NCI-H2196 (cell line): Measurements from ENCODE around the gene PEX16.
A peak's percentile ranks its signal among the peaks of the same experiment; 100 is the strongest.

Experiments
- DNase-seq: peaks from one replicate; lab custom pipeline; 2025; ENCODE audit not compliant: unreplicated experiment; lab: John Stamatoyannopoulos, UW

The PEX16 gene

GRCh38 chr11:45899448-45900174 lies 18.1 kb downstream of the PEX16 start:
- DNase-seq: peak; percentile 95

DNA sequence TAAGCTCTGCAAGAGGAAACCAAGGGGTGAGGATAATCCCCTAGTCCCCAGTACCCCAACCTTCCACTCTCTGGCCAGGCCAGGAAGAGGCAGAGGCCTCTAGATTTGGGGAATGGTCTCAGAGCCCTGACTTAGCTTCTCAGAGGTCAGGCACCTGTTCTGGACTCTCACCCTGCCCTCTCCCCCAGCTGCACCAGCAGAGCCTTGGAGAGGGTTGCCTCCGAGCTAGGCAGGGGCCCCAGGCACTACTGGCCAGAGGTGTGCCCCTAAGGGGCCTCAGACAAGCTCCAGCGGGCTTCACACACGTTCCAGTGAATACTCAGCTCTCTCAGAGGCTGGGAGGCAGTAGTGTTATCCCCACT lies 18.6 kb downstream of the PEX16 start:
- DNase-seq: no peak

- DNase-seq: peak; percentile 55
Measured at GRCh38 chr11:45897556-45897955, 20.1 kb downstream of the PEX16 start.

DNA sequence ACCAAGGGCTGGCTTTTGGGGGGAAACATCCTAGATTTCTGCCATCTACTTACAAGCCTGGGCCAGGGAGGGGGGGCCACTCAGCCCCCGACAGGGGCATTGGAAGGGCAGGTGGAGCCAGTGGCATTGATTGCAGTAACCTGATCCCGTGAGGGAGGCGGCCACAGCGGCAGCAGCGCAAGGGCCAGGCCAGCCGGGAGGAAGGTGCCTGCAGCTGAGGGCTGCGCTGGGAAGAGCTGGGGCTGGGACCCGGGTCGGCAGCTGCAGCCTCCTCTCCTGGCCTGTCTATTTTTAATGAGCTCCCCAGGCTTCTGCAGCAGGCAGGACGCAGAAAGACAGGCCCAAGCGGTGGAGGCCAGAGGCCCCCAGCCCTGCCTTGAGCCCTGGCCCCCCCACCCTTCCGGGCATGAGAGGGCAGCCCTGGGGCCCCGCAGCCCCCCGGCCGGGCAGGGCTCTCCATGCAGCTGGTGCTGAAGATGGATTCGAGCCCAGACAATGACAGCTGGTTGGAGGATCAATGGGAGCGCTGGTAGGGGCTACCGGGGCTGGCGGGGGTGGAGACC lies 21.2 kb downstream of the PEX16 start:
- peak; percentile 79 for DNase-seq

GRCh38 chr11:45895553-45896259 lies 22.0 kb downstream of the PEX16 start:
- DNase-seq: no peak

DNA sequence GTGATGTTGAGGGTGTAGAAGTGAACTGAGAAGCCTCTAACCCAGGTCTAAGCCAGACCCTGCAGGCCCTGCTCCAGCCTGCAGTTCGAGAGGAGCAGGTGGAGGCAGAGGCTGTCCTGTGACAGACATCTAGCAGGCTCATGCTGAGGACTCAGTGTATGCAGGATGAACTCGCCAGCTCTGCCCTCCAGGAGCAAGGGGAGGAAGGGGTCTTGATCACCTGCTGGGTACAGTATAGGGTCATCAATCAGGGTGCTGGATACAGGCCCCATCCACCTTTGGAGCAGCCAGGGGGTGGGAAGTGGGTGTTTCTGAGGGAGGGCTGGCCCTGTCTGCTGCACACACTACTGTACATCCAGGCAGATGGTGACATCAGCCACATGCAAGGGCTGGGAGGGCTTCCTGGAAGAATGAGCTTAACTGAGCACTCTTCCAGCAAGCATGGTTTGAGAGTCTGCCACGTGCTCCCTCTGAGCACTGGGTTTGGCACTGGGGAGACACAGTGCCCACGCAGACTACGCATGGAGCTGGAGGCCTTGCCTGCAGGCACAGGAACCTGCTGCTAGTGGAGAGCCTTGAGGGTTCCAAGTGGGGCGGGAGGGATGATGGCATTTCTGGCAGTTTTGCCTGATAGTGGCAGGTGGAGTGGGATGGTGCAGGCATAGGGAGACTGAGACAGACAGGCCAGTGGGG lies 23.0 kb downstream of the PEX16 start:
- DNase-seq: no peak

GRCh38 chr11:45892856-45893255 lies 24.8 kb downstream of the PEX16 start:
- DNase-seq: peak; percentile 31

GRCh38 chr11:45890886-45891550 lies 26.7 kb downstream of the PEX16 start:
- no peak for DNase-seq

DNA sequence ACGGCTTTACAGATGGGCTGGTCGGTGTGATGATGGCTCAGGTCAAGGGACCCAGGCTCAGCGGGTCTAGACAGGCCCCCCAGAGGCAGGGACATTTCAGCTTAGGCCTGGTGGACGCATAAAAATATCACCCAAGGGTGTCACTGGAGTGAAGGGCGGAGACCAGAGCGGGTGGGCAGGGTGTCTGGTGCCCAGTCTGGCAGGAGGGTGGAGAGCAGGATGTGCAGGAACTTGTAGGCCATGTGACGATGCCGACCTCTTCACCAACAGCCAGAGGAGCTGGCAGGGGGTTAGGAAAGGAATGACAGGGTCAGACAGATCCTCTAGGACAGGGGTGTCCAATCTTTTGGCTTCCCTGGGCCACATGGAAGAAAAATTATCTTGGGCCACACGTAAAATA lies 27.7 kb downstream of the PEX16 start:
- DNase-seq: no peak

DNA sequence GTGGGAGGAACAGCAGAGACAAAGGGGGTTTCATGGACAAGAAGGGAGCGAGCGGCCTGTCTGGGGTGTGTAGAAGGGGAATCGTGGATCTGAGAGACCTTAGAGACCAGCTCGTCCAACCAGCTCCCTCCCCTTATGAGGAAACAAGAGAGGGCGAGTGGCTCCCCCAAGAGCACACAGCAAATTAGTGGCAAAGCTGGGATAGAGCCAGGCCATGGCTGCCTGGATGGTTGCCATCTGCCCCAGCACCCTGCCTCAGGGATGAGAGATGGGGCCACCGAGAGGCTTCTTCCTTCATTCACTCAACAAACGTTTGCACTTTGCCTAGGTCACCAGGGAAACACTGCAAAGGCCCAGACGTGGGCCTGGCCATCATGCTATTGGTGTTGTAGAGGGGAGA lies 28.1 kb downstream of the PEX16 start:
- DNase-seq: no peak

DNA sequence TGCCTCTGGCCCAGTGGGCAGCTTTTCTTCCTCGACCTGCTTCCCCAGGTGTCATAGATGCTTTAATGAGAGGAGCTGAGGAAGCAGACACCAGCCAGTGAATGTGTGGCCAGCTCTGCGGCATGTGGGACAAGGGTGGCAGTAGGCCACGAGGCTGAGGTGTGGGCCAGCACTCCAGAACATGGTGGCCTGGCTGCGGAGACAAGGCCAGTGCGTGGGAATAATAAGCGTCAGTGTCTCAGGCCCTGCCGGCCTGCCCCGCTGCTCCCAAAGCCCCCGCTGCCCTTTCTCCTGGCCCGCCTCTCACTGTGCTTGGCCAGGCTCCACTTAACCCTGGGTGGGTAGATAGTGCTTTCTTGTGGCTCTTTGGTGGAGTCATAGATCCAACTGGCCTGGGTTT lies 30.1 kb downstream of the PEX16 start:
- DNase-seq: no peak

DNA sequence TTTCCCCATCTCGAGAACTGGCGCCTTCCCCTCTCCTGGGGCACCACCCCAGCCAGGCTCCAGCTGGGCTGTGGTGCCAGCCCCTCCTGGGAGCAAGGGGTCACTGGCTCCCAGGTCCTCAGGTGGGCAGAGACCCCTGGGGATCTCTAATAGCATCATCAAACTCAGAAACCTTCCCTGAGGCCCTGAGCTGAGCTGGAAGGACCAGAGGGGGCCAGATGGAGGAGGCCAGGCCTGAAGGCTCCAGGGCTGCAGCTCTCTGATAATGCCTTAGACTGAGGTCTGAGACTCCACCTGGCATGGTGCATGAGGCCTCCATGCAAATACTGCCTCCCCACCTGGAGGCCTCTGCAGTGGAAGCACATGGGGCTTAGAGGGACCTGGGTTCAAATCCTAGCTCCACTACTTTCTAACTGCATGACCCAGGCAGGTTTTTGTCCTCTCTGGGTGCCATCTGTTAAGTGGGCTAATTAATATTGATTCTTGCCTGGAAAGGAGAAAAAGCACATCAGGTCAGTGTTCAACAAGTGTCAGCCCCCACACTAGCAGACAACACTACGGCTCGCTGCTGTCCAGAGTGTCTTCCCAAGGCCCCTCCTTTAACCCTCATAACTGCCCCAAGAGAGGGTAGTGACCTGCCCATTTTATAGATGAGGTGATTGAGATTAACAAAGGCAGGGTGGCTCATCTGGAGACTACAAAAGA lies 30.7 kb downstream of the PEX16 start:
- DNase-seq: no peak

GRCh38 chr11:45885921-45886721 lies 31.6 kb downstream of the PEX16 start:
- DNase-seq: no peak

DNA sequence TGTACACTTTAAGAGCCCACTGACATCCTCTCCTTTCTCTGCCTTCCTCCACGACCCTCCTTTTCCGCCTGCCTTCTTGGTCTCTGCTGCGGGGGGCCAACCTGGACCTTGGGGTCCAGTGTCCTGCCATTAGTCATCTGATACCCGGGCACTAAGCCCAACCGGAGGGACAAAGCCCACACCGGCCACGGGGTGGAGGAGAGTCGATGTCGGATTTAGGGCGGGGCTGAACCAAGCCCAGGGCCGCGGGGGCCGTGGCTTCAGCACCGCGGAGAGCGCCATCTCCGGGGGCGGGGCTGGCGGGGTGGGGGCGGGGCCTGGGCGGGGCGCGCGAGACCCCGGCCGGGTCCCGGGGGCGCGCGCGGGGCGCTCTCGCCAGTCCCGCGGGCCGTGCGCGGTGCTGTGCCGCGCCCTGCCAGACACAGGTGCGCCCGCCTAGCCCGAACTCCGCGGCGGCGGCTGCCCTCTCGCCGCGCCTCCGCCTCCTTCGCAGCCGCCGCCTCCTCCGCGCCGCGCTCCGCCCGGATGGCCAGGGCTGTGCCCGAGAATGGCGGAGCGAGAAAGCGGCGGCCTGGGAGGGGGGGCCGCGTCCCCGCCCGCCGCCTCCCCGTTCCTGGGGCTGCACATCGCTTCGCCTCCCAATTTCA lies 32.3 kb downstream of the PEX16 start, which contains the start of gene MAPK8IP1:
Gene MAPK8IP1, plus strand, starts transcription at position 378 of the 647 bp plus-strand sequence. Its CDS starts 170 bp downstream, at position 548.
- peak; percentile 70 for DNase-seq

DNA sequence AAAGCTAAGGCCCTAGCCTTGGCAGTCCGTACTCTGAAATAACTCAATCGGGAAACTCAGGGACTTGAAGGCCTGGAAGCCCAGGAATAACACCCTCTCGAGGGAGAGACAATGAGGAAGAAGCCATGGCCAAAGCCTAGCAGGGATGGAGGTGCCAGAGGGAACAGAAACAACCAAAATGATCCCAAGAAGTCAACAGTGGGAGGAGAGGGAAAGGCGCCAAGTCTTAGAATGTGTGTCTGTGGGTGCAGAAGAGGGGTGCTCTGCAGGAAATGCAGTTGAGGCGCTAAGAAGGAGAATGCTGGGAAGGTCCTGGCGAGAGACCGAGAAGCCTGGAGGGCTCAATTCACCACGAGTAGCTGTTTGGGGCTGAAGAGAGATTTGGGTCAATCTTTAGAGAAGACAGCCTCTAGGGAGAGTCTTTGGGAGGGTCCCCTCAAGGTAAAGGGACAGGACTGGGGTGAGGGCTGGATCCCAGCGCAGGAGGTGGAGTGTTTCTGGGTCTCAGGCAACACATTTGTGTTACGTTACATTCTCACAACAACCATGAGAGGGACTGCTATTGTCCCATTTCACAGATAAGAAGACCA lies 33.0 kb downstream of the PEX16 start:
- no peak for DNase-seq

DNA sequence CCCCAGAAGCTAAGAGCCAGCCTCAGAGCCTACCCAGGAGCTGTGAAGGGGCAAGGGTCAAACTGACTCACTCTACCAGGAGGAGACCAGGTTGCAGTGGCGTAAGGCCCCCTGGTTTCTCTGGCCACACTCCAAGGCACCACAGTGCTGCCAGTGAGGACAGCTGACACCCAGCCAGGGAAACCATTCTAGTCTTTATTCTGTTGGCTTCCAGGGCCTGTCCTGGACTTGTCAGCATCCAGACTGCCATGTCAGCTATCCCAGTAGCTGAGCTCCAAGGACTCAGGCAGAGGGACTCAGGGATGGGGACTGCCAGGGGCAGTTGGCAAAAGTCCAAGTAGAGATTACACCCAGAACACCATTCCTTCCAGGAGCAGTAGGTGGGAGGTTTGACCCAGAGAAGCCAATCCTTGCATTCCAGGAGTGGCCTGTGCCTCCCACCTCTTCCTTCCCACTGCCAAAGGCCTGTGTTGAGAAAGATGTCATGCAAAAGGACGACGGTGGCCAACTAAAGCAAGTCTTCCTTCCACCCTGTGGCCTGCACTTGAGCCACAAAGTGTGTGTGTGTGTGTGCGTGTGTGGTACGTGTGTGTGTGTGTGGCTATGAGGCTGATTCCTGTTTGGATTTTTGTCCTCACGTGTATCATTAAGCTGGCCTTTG lies 35.8 kb downstream of the PEX16 start:
- peak; percentile 17 for DNase-seq

GRCh38 chr11:45880772-45881570 lies 36.7 kb downstream of the PEX16 start:
- DNase-seq: no peak
